ENCODE data around the gene LRRC25. TPM values are rescaled to one million over a fixed set of nuclear protein-coding genes. Genes with fewer than 3 reads are reported as not detected.
"Not testable (repeated sequence)": the region's sequence is repeated elsewhere in the genome, so short reads cannot be mapped to it uniquely, and the experiment has no call there.

LRRC25 gene
- total RNA-seq, 1 experiment from 2014 or later = not detected

DNA sequence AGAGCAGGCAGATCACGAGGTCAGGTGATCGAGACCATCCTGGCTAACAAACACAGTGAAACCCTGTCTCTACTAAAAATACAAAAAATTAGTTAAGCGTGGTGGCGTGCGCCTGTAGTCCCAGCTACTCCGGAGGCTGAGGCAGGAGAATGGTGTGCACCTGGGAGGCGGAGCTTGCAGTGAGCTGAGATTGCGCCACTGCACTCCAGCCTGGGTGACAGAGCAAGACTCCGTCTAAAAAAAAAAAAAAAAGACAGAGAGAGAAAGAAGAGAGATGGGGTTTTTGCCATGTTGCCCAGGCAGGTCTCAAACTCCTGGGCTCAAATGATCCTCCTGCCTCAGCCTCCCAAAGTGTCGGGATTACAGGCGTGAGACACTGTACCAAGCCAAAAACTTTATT, 8.3 kb upstream of the LRRC25 start:
- DNase-seq (ENCODE audit: low read depth) = not testable (repeated sequence)

DNA sequence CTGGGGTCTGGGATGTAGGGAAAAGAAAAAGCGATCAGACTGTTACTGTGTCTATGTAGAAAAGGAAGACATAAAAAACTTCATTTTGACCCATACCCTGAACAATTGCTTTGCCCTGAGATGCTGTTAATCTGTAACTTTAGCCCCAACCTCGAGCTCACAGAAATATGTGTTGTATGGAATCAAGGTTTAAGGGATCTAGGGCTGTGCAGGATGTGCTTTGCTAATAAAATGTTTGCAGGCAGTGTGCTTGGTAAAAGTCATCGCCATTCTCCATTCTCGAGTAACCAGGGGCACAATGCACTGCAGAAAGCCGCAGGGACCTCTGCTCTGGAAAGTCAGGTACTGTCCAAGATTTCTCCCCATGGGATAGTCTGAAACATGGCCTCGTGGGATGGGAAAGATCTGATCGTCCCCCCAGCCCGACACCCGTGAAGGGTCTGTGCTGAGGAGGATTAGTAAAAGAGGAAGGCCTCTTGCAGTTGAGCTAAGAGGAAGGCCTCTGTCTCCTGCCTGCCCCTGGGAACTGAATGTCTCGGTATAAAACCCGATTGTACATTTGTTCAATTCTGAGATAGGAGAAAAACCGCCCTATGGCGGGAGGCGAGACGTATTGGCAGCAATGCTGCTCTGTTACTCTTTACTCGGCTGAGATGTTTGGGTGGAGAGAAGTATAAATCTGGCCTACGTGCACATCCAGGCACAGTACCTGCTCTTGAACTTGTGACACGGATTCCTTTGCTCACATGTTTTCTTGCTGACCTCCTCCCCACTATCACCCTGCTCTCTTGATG, 5.2 kb upstream of the LRRC25 start:
- DNase-seq (ENCODE audit: low read depth) = not testable (repeated sequence)

DNA sequence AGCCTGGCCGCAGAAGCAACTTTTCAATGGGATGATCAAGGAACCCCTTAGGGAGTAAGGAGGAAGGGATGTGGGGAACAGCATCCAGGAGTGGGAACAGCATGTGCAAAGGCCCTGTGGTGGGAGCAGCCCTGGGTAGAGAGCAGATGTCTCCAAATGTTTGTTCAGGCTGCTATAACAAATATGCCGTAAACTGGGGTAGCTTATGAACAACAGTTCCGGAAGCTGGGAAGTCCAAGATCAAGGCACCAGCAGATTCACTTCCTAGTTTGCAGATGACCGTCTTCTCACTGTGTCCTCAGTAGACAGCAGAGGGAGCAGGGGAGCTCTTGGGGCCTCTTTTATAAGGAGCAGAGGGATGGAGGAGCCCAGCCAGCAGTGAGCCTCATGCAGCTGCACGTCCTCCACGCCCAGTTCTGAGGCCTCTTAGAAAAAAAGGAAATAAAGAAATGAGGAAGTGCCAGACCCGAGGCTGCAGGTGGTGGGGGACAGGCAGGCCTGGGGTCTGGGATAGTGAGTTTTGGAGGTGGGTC, 4.2 kb upstream of the LRRC25 start:
- DNase-seq (ENCODE audit: low read depth) = peak; percentile 50

DNA sequence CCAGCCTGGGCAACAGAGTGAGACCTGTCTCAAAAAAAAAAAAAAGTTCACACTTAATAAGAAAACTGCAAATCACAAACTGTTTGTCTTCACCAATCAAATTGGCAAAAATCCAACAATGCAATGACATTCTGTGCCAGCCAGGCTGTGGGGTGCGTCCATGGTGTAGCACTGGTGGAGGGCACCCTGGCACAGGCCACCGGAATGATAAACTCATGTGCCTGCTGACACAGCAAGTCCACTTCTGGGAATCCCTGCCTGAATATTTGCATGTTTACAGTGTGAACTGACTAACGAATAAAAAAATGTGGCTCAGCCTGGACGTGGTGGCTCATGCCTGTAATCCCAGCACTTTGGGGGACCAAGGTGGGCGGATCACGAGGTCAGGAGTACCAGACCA, 1.6 kb upstream of the LRRC25 start:
- DNase-seq (ENCODE audit: low read depth) = peak; percentile 45

- no peak for DNase-seq (ENCODE audit: low read depth)
Observed at GRCh38 chr19:18396471-18397241, 766 bp downstream of the LRRC25 start.

DNA sequence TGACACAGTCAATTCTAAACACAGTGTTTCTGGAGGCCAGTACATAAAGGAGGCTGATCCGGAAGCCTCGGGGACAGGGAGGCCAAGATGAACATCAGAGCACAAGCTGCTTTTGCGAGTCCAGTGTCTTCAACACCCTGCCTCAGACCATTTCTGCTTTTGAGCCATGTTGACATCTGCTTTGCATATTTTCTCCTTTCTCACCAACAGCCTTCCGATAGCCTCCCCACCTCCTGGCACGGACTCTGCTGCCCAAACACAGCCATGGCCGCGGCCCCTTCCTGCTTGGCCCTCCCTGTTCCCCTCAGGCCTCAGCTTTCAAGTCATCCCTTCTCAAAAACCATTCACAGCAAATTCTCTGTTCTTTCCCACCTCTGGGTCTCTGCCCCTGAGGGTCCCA, 3.6 kb downstream of the LRRC25 start:
- no peak for DNase-seq (ENCODE audit: low read depth)

GRCh38 chr19:18392926-18393325, 4.5 kb downstream of the LRRC25 start:
- DNase-seq (ENCODE audit: low read depth) = no peak

GRCh38 chr19:18392417-18392816, 5.0 kb downstream of the LRRC25 start:
- no peak for DNase-seq (ENCODE audit: low read depth)

DNA sequence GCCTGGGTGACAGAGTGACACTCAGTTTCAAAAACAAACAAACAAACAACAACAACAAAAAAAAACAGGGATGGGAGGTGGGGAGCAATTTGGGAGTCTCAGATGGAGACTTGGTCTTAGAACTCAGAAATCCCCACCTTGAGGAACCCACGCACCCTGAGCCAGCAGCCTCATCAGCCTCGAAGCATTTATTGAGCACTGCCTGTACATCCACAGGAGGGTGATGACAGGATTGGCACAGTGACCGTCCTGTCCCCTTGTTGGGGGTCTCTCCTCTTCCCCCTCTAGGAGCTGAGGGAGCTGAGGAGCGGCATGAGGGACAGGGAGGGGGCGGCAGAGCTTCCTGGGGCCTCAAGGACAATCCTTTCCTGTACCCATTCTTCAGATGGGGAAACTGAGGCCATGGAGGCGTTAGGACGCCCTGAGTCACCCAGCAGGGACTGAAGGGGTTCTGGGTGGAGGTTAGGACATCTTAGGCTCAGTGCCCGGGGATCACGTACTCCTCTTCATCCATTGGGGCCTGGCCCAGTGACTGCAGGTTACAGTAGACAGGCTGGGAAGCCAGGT, 5.8 kb downstream of the LRRC25 start:
- no peak for DNase-seq (ENCODE audit: low read depth)

- no peak for DNase-seq (ENCODE audit: low read depth)
Observed at GRCh38 chr19:18390065-18390907, 7.1 kb downstream of the LRRC25 start.

- DNase-seq (ENCODE audit: low read depth) = no peak
Observed at GRCh38 chr19:18389726-18390064, 7.7 kb downstream of the LRRC25 start.

- DNase-seq (ENCODE audit: low read depth) = no peak
Observed at GRCh38 chr19:18388960-18389725, 8.3 kb downstream of the LRRC25 start.

DNA sequence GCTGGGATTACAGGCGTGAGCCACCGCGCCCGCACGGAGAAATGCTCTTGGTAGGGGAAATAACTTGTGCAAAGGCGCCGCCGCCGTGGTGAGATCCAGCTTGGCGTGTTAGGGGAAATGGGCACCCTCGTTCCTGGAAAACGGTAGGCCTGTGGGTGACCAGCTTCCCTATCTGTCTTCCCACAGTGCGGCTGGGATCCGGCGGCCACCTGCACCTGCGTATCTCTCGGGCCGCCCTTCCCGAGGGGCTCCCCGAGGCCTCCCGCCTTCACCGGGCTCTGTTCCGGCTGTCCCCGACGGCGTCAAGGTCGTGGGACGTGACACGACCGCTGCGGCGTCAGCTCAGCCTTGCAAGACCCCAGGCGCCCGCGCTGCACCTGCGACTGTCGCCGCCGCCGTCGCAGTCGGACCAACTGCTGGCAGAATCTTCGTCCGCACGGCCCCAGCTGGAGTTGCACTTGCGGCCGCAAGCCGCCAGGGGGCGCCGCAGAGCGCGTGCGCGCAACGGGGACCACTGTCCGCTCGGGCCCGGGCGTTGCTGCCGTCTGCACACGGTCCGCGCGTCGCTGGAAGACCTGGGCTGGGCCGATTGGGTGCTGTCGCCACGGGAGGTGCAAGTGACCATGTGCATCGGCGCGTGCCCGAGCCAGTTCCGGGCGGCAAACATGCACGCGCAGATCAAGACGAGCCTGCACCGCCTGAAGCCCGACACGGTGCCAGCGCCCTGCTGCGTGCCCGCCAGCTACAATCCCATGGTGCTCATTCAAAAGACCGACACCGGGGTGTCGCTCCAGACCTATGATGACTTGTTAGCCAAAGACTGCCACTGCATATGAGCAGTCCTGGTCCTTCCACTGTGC, 9.1 kb downstream of the LRRC25 start:
- peak; percentile 56 for DNase-seq (ENCODE audit: low read depth)

GRCh38 chr19:18386543-18387271, 10.7 kb downstream of the LRRC25 start:
- DNase-seq (ENCODE audit: low read depth) = peak; percentile 20

GRCh38 chr19:18385675-18386542, 11.5 kb downstream of the LRRC25 start, which contains the start of gene GDF15:
GDF15 (plus strand) TSS chr19:18386158; CDS start chr19:18386190, 32 bp downstream.
- peak; percentile 44 for DNase-seq (ENCODE audit: low read depth)

- no peak for DNase-seq (ENCODE audit: low read depth)
Observed at GRCh38 chr19:18385359-18385674, 12.1 kb downstream of the LRRC25 start.

GRCh38 chr19:18384775-18385174, 12.6 kb downstream of the LRRC25 start:
- DNase-seq (ENCODE audit: low read depth) = no peak

- DNase-seq (ENCODE audit: low read depth) = not testable (repeated sequence)
Observed at GRCh38 chr19:18383622-18384021, 13.8 kb downstream of the LRRC25 start.
